ENCODE measurements around the gene ULK3.

Gene ULK3

DNA sequence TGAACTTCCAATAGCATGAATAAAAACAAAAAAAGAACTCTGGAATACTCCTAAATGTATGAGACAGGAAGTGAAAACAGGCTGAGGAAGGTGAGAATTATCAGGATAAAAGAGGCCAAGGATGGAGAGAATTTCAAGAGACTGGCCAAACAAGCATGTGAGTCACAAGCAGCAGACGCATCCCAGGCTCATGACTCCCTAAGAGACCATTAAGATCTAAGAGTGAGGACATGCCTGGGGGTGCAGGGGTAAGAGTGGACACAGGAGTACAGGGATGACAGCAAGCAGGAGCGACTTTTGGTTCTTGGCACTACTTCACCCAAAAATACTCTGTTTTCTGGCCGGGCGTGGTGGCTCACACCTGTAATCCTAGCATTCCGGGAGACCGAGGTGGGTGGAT is 23.1 kb upstream of the ULK3 start:
- no peak overlapping the region for H3K27ac ChIP-seq (ENCODE audit: low read length)
- no peaks in the 10 kb centered on the region for H3K27me3 ChIP-seq (ENCODE audit: low read depth, low read length)
- H3K9me3 ChIP-seq (ENCODE audit: control insufficient read depth in 1 of 2, low read length in 2 of 2) = no peaks in the 10 kb centered on the region
- H3K4me1 ChIP-seq (ENCODE audit: control insufficient read depth in 1 of 2, insufficient read depth in 2 of 2, low read length in 2 of 2) = peaks cover 29 to 34% of the 10 kb centered on the region in 2 donors
- H3K36me3 ChIP-seq (ENCODE audit: control insufficient read depth in 1 of 2, insufficient read depth in 2 of 2, low read length in 2 of 2) = peaks cover 0 to 6% of the 10 kb centered on the region in 2 donors
- no peak overlapping the region for H3K4me3 ChIP-seq (ENCODE audit: low read depth in 1 of 2, low read length in 2 of 2)

DNA sequence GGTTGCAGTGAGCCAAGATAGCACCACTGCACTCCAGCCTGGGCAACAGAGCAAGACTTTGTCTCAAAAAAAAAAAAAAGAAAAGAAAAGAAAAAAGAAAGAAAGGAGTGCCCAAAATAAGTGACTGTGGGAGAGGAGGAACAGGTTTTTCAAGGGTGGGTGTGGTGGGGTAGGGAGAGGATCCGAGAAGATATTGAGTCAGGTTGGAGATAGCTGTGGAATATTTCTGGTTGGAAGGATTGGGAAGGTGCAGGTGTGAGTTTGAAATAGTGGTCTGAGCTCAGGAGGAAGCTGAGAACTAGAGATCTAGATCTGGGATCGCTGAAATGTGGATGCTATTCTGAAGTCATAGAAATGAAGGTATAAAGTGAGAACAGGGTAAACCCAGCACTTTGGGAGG is 22.4 kb upstream of the ULK3 start:
- Histone ChIP-seq H3K4me3 (ENCODE audit: low read depth in 1 of 2, low read length in 2 of 2) (no peak overlapping the region), H3K9me3 (ENCODE audit: control insufficient read depth in 1 of 2, low read length in 2 of 2) (no peaks in the 10 kb centered on the region), H3K27me3 (ENCODE audit: low read depth, low read length) (no peaks in the 10 kb centered on the region), H3K27ac (ENCODE audit: low read length) (no peak overlapping the region), H3K4me1 (ENCODE audit: control insufficient read depth in 1 of 2, insufficient read depth in 2 of 2, low read length in 2 of 2) (peaks cover 21 to 26% of the 10 kb centered on the region in 2 donors), H3K36me3 (ENCODE audit: control insufficient read depth in 1 of 2, insufficient read depth in 2 of 2, low read length in 2 of 2) (peaks cover 0 to 6% of the 10 kb centered on the region in 2 donors)

DNA sequence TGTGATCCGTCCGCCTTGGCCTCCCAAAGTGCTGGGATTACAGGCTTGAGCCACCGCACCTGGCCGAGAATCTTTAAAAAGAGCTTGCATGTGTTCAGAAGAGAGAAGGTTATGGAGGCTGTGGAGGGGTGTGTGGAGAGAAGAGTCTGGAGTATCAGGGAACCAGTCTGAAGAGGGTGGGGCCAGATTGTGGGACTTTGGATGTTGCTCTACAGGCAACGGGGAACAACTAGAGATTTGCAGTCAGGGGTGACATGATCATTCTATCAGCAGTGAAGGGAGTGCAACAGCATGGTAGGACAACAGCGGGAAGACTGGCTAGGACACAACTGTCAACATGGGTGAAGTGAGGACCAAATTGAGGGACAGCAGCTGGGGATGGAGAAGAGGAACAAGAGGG is 21.3 kb upstream of the ULK3 start:
- H3K4me3 ChIP-seq (ENCODE audit: low read depth in 1 of 2, low read length in 2 of 2) = no peak overlapping the region
- H3K9me3 ChIP-seq (ENCODE audit: control insufficient read depth in 1 of 2, low read length in 2 of 2) = no peaks in the 10 kb centered on the region
- peaks cover 0 to under 1% of the 10 kb centered on the region in 2 donors for H3K36me3 ChIP-seq (ENCODE audit: control insufficient read depth in 1 of 2, insufficient read depth in 2 of 2, low read length in 2 of 2)
- no peaks in the 10 kb centered on the region for H3K27me3 ChIP-seq (ENCODE audit: low read depth, low read length)
- peaks cover 11 to 19% of the 10 kb centered on the region in 2 donors for H3K4me1 ChIP-seq (ENCODE audit: control insufficient read depth in 1 of 2, insufficient read depth in 2 of 2, low read length in 2 of 2)
- H3K27ac ChIP-seq (ENCODE audit: low read length) = no peak overlapping the region

DNA sequence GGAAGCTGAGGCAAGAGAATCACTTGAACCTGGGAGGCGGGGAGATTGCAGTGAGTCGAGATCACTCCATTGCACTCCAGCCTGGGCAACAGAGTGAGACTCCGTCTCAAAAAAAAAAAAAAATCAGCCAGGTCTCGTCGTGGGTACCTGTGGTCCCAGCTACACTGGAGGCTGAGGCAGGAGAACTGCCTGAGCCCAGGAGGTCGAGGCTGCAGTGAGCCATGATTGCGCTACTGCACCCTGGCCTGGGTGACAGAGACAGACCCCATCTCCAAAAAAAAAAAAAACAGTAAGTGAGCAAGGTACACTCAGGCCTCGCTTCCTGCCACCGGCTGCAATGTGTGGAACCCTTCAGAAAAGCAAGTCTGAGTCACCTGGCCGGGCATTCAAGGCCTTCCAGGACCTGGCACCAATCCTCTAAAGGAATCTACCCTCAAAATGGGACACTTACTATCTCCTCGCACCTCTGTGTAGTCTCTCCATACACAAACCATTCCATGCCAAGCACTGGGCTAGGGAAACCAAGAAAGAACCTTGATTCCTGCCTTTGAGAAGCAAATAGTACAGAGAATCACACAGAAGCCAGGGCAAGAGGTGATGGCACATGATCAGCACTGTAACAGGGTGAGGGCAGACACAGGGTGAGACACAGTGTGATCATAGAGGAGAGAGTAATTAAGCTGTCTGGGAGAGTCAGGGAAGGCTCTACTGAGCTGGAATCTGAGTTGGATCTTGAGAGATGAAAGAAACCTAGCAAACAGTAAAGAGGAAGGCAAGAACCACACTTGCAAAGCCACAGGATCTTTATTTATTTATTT is 20.5 kb upstream of the ULK3 start:
- Histone ChIP-seq H3K36me3 (ENCODE audit: control insufficient read depth in 1 of 2, insufficient read depth in 2 of 2, low read length in 2 of 2) (no peaks in the 10 kb centered on the region), H3K9me3 (ENCODE audit: control insufficient read depth in 1 of 2, low read length in 2 of 2) (no peaks in the 10 kb centered on the region), H3K4me1 (ENCODE audit: control insufficient read depth in 1 of 2, insufficient read depth in 2 of 2, low read length in 2 of 2) (peaks cover 10 to 19% of the 10 kb centered on the region in 2 donors), H3K27me3 (ENCODE audit: low read depth, low read length) (no peaks in the 10 kb centered on the region), H3K4me3 (ENCODE audit: low read depth in 1 of 2, low read length in 2 of 2) (no peak overlapping the region), H3K27ac (ENCODE audit: low read length) (peak overlapping the region; percentile 62)

DNA sequence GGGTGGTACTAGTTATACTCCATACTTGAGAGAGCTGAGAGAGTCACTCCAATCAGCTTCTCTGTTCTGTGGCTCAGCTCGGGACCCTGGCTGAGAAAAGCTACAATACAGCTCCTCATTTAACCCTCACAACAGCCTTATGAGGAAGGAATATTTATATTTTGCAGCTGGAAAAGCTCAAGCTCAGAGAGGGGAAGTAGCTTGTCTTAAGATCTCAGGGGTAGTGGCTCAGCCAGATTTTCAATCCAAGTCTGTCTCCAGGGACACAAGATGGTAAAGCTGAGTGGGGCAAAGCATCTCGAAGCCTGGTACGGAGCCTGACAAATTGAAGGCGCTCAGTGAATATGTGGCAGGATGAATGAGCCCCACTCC is 15.4 kb upstream of the ULK3 start:
- Histone ChIP-seq H3K4me3 (ENCODE audit: low read depth in 1 of 2, low read length in 2 of 2) (no peak overlapping the region), H3K27ac (ENCODE audit: low read length) (no peak overlapping the region), H3K36me3 (ENCODE audit: control insufficient read depth in 1 of 2, insufficient read depth in 2 of 2, low read length in 2 of 2) (peaks cover 5 to 10% of the 10 kb centered on the region in 2 donors), H3K27me3 (ENCODE audit: low read depth, low read length) (no peaks in the 10 kb centered on the region), H3K4me1 (ENCODE audit: control insufficient read depth in 1 of 2, insufficient read depth in 2 of 2, low read length in 2 of 2) (peaks cover 5 to 27% of the 10 kb centered on the region in 2 donors), H3K9me3 (ENCODE audit: control insufficient read depth in 1 of 2, low read length in 2 of 2) (no peaks in the 10 kb centered on the region)

DNA sequence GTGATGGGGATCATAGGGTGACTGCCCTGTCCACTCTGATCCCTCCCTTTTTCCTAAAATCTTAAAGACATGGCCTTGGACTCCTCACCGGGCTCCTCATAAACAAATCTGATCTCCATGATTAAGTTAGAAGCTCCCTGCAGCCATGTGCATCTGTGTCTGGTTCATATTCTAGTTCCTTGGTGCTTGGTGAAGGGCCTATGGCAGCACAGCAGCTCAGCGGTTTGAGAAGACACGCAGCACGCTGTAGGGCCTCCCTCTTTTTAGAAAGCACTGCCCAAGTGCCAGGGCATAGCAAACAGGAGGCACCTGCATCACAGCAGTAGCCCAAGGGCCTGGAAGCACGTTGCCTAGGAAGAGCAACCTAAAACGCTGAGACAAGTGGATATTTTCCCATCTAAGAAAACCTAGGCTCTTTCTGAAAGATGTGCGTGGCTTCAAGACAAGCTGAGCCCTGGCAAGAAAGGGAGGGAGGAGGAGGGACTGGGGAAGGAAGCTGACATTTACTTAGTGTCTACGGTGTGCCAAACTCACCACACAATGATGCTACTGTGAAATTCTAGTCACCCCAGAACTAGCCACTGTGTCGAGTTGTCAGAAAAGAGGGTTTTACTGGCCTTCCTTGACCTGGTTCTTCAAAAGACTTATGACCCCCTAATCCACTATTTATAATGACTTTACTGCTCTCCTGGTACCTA is 14.9 kb upstream of the ULK3 start:
- no peaks in the 10 kb centered on the region for H3K9me3 ChIP-seq (ENCODE audit: control insufficient read depth in 1 of 2, low read length in 2 of 2)
- H3K4me1 ChIP-seq (ENCODE audit: control insufficient read depth in 1 of 2, insufficient read depth in 2 of 2, low read length in 2 of 2) = peaks cover 5 to 27% of the 10 kb centered on the region in 2 donors
- no peak overlapping the region for H3K27ac ChIP-seq (ENCODE audit: low read length)
- no peaks in the 10 kb centered on the region for H3K27me3 ChIP-seq (ENCODE audit: low read depth, low read length)
- H3K4me3 ChIP-seq (ENCODE audit: low read depth in 1 of 2, low read length in 2 of 2) = no peak overlapping the region
- H3K36me3 ChIP-seq (ENCODE audit: control insufficient read depth in 1 of 2, insufficient read depth in 2 of 2, low read length in 2 of 2) = peaks cover 10 to 15% of the 10 kb centered on the region in 2 donors

DNA sequence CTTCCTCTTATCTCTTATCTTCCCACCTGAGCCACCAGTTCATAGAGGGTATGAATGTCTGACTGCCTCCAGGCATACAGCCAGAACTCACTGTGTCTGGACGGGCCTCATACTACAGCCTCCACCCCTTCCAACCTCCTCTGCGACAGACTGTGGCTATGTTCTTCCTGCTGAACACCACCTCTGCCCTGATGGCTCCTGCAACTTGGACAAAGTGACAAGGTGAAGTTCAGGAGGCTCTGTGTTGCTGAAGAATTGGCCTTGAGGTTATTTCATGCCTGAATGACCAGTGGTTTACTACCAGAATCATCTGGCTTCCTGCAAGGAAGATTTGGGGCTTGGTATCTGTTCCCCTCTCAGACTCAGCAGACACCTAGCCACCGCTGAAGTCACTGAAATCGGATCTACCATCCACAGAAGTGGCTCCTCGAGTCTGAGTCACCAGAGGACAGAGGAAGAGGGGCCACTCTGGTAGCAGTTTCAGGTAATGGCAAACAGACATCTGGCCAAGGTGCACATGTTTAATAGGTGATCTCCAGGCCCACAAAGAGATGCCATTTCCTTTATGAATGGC is 14.2 kb upstream of the ULK3 start:
- Histone ChIP-seq H3K4me3 (ENCODE audit: low read depth in 1 of 2, low read length in 2 of 2) (no peak overlapping the region), H3K4me1 (ENCODE audit: control insufficient read depth in 1 of 2, insufficient read depth in 2 of 2, low read length in 2 of 2) (peaks cover 5 to 27% of the 10 kb centered on the region in 2 donors), H3K36me3 (ENCODE audit: control insufficient read depth in 1 of 2, insufficient read depth in 2 of 2, low read length in 2 of 2) (peaks cover 17 to 22% of the 10 kb centered on the region in 2 donors), H3K27me3 (ENCODE audit: low read depth, low read length) (no peaks in the 10 kb centered on the region), H3K9me3 (ENCODE audit: control insufficient read depth in 1 of 2, low read length in 2 of 2) (no peaks in the 10 kb centered on the region), H3K27ac (ENCODE audit: low read length) (no peak overlapping the region)

DNA sequence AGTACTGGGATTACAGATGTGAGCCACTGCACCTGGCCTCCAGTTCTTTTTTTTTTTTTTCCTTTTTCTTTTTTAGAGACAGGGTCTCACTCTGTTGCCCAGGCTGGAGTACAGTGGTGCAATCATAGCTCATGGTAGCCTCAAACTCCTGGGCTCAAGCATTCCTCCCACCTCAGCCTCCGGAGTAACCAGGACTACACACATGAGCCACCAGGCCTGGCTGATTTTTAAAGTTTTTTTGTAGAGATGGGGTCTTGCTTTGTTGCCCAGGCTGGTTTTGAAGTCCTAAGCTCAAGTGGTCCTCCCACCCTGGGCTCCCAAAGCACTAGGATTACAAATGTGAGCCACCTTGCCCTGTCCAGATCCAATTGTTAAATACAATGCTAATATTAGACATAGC is 13.6 kb upstream of the ULK3 start:
- Histone ChIP-seq H3K36me3 (ENCODE audit: control insufficient read depth in 1 of 2, insufficient read depth in 2 of 2, low read length in 2 of 2) (peaks cover 23 to 28% of the 10 kb centered on the region in 2 donors), H3K27me3 (ENCODE audit: low read depth, low read length) (no peaks in the 10 kb centered on the region), H3K4me3 (ENCODE audit: low read depth in 1 of 2, low read length in 2 of 2) (no peak overlapping the region), H3K4me1 (ENCODE audit: control insufficient read depth in 1 of 2, insufficient read depth in 2 of 2, low read length in 2 of 2) (peaks cover 5 to 27% of the 10 kb centered on the region in 2 donors), H3K27ac (ENCODE audit: low read length) (no peak overlapping the region), H3K9me3 (ENCODE audit: control insufficient read depth in 1 of 2, low read length in 2 of 2) (no peaks in the 10 kb centered on the region)

DNA sequence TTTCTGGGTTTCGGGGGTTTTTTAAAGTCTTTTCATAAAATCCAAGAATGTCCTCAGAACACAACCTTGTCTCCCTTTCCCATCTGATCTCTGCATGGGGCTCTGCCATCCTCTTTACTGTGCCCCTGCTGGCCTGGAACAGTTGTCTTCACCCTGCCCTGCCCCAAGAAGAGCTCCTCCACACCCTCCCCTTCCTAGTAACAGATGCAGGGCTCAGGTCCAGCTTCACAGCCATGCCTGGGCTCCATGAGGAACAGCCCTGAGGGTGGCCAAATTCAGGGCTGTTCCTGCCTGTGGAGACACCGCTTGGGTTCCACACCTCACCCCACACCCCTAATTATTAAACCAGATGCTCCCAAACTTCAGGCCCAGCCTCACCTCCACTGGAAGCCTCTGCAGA is 12.9 kb upstream of the ULK3 start:
- H3K27me3 ChIP-seq (ENCODE audit: low read depth, low read length) = no peaks in the 10 kb centered on the region
- H3K9me3 ChIP-seq (ENCODE audit: control insufficient read depth in 1 of 2, low read length in 2 of 2) = no peaks in the 10 kb centered on the region
- H3K4me1 ChIP-seq (ENCODE audit: control insufficient read depth in 1 of 2, insufficient read depth in 2 of 2, low read length in 2 of 2) = peaks cover 5 to 27% of the 10 kb centered on the region in 2 donors
- no peak overlapping the region for H3K27ac ChIP-seq (ENCODE audit: low read length)
- no peak overlapping the region for H3K4me3 ChIP-seq (ENCODE audit: low read depth in 1 of 2, low read length in 2 of 2)
- peaks cover 30 to 35% of the 10 kb centered on the region in 2 donors for H3K36me3 ChIP-seq (ENCODE audit: control insufficient read depth in 1 of 2, insufficient read depth in 2 of 2, low read length in 2 of 2)

DNA sequence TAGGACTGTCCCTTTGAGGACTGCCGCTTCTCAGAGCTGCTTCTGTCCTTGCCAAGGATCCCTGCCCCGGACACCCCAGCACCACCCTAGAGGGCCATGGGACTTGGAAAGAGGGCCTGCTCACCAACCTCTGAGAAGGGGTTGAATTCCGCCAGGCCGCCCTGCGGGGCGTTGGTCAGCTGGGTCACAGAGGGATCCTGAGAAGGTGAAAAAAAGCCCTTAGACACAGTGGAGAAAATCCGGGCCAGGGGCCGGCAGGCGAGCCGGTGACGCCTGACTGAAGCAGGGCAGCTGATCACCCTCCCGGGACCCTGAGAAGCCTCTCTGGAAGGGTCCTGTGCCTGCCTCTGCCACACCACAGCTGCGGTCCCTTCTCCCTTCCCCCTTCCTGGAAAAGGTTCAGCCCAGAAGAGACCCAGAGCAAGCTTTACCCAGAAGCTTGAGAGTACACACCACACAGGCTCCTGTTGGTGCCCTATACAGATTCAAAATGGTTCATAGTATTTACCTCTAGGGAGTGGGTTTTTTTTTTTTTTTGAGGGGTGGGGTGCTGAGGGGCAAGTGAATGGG is 11.6 kb upstream of the ULK3 start:
- Histone ChIP-seq H3K4me1 (ENCODE audit: control insufficient read depth in 1 of 2, insufficient read depth in 2 of 2, low read length in 2 of 2) (peaks cover 5 to 24% of the 10 kb centered on the region in 2 donors), H3K27me3 (ENCODE audit: low read depth, low read length) (no peaks in the 10 kb centered on the region), H3K36me3 (ENCODE audit: control insufficient read depth in 1 of 2, insufficient read depth in 2 of 2, low read length in 2 of 2) (peaks cover 37 to 47% of the 10 kb centered on the region in 2 donors), H3K4me3 (ENCODE audit: low read depth in 1 of 2, low read length in 2 of 2) (no peak overlapping the region), H3K27ac (ENCODE audit: low read length) (no peak overlapping the region), H3K9me3 (ENCODE audit: control insufficient read depth in 1 of 2, low read length in 2 of 2) (no peaks in the 10 kb centered on the region)

DNA sequence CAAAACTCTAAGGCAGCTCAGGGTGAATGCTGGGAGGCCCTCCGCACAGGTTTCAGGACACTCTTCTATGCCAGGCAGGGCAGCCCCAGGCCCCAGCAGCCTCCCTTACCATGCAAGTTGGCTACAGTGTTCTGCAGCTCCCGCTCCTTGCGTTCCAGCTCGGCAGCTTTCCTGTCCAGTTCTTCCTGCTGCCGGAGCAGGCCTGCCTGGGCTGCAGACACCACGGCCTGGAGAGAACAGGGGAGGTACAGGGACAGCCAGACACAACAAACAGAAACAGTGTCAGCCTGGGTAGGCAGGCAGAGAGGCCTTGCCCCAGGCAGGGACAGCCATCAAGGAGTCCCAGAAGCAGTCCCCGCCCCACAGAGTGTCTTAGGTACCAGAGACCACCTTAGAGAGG is 9.0 kb upstream of the ULK3 start:
- Histone ChIP-seq H3K27ac (ENCODE audit: low read length) (no peak overlapping the region), H3K4me1 (ENCODE audit: control insufficient read depth in 1 of 2, insufficient read depth in 2 of 2, low read length in 2 of 2) (peaks cover 0 to 1% of the 10 kb centered on the region in 2 donors), H3K4me3 (ENCODE audit: low read depth in 1 of 2, low read length in 2 of 2) (no peak overlapping the region), H3K36me3 (ENCODE audit: control insufficient read depth in 1 of 2, insufficient read depth in 2 of 2, low read length in 2 of 2) (peaks cover 54 to 67% of the 10 kb centered on the region in 2 donors), H3K9me3 (ENCODE audit: control insufficient read depth in 1 of 2, low read length in 2 of 2) (no peaks in the 10 kb centered on the region), H3K27me3 (ENCODE audit: low read depth, low read length) (no peaks in the 10 kb centered on the region)
